SK-N-MC (cell line): ENCODE data around the gene EGFR.

Experiments used
- DNase-seq: peaks from one replicate; pipeline ENCODE4 v3.0.0-alpha.2; 2011; ENCODE audit warnings: low read depth, low spot score
- H3K27ac ChIP-seq: fragments of 200-600 bp; sonication (generic); 2 replicates; pipeline ENCODE4 v1.5.1; 2016; ENCODE audit warnings: mixed run types
- H3K36me3 ChIP-seq: fragments of 200-600 bp; sonication (generic); 2 replicates; pipeline ENCODE4 v1.6.1; 2017; ENCODE audit warnings: antibody characterized with exemption, low read length, mixed read lengths; ENCODE audit not compliant: insufficient read depth
- H3K4me3 ChIP-seq: fragments of 200-600 bp; sonication (generic); 2 replicates; pipeline ENCODE4 v1.5.1; 2016
- H3K9ac ChIP-seq: fragments of 200-600 bp; sonication (generic); 2 replicates; pipeline ENCODE4 v1.8.0; 2017; ENCODE audit warnings: mixed run types, mixed read lengths; ENCODE audit not compliant: insufficient read length
- H3K9me3 ChIP-seq: fragments of 200-600 bp; sonication (generic); 2 replicates; pipeline ENCODE4 v1.6.1; 2017; ENCODE audit warnings: low read depth, mild to moderate bottlenecking, antibody characterized with exemption, low read length, moderate library complexity, mixed read lengths
- EZH2 ChIP-seq: fragments of 200-600 bp; sonication (generic); IDR thresholded peaks from one replicate; pipeline ENCODE4 v1.6.1; 2017; ENCODE audit warnings: antibody characterized with exemption
- FOXP2 ChIP-seq: optimal IDR thresholded peaks from 2 replicates; pipeline ENCODE3; 2011; ENCODE audit warnings: mild to moderate bottlenecking, moderate library complexity; ENCODE audit not compliant: insufficient read depth; ENCODE audit errors: extremely low read length, control extremely low read depth
- POLR2AphosphoS5 ChIP-seq: IDR thresholded peaks from 2 replicates; pipeline ENCODE4 v1.6.1; 2012; ENCODE audit warnings: mild to moderate bottlenecking, low read depth, low read length, borderline replicate concordance

The EGFR gene

DNA sequence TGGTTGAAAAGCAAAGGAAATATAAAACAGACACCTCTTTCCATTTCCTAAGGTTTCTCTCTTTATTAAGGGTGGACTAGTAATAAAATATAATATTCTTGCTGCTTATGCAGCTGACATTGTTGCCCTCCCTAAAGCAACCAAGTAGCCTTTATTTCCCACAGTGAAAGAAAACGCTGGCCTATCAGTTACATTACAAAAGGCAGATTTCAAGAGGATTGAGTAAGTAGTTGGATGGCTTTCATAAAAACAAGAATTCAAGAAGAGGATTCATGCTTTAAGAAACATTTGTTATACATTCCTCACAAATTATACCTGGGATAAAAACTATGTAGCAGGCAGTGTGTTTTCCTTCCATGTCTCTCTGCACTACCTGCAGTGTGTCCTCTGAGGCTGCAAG, 191.9 kb downstream of the EGFR start:
- Histone ChIP-seq H3K36me3 (no peaks in the 10 kb centered on the region), H3K9ac (no peak overlapping the region), H3K9me3 (no peaks in the 10 kb centered on the region), H3K4me3 (no peak overlapping the region), H3K27ac (no peak overlapping the region)
- TF ChIP-seq EZH2, result no peak
- TF ChIP-seq POLR2AphosphoS5, result no peak
- no peak for TF ChIP-seq FOXP2
- no peak for DNase-seq

DNA sequence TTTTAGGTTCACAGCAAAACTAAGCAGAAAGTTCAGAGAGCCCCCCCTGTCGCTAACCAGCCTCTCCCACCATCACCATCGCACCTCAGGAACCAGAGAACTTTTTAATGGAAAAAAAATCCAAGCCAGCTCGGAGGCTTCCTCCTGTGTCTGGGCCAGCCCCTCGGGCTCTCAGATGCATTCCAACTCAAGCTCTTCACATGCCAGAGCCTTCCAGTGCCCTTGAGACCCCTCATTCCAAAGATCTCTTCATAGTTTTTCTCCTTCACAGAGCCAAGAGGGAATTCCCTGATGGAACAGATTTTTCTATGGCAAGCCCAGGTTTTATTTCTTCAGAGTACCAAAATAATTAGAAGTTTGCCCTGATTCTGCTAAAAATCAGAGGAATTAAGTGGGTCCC, 192.9 kb downstream of the EGFR start:
- no peak for TF ChIP-seq POLR2AphosphoS5
- no peak for TF ChIP-seq FOXP2
- TF ChIP-seq EZH2, result no peak
- Histone ChIP-seq H3K9ac (no peak overlapping the region), H3K27ac (no peak overlapping the region), H3K36me3 (no peaks in the 10 kb centered on the region), H3K9me3 (no peaks in the 10 kb centered on the region), H3K4me3 (no peak overlapping the region)
- DNase-seq, result no peak

- TF ChIP-seq EZH2 (no peak), FOXP2 (no peak), POLR2AphosphoS5 (no peak)
- Histone ChIP-seq H3K36me3 (no peaks in the 10 kb centered on the region), H3K9me3 (no peaks in the 10 kb centered on the region), H3K9ac (no peak overlapping the region), H3K4me3 (no peak overlapping the region), H3K27ac (no peak overlapping the region)
- DNase-seq, result no peak
Observed at GRCh38 chr7:55212176-55212575, 193.4 kb downstream of the EGFR start.

- TF ChIP-seq FOXP2 (no peak), POLR2AphosphoS5 (no peak), EZH2 (no peak)
- Histone ChIP-seq H3K9ac (no peak overlapping the region), H3K27ac (no peak overlapping the region), H3K36me3 (no peaks in the 10 kb centered on the region), H3K9me3 (no peaks in the 10 kb centered on the region), H3K4me3 (no peak overlapping the region)
- DNase-seq, result no peak
Observed at GRCh38 chr7:55212838-55213237, 194.0 kb downstream of the EGFR start.

GRCh38 chr7:55214707-55215106, 195.9 kb downstream of the EGFR start:
- Histone ChIP-seq H3K4me3 (no peak overlapping the region), H3K36me3 (no peaks in the 10 kb centered on the region), H3K27ac (no peak overlapping the region), H3K9me3 (no peaks in the 10 kb centered on the region), H3K9ac (no peak overlapping the region)
- TF ChIP-seq FOXP2 (no peak), EZH2 (no peak), POLR2AphosphoS5 (no peak)
- no peak for DNase-seq

DNA sequence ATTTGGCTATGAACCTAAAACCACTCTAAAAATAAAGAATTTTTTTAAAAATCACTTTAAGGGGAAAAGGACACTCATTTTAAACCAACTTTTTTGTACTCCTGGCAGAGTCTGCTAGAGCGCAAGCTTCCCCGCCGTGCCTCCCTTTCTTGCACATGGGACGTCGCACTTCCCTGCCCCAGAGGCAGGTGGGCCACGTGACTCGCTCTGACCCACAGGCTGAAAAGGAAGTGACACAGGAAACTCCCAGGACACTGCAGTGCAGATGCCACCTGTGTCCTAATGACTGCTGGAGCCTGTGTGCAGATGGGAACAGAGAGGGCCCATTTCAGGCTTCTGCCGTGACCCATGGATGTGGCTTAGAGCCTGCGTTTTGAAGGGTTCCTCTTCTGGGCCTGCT, 204.2 kb downstream of the EGFR start:
- Histone ChIP-seq H3K4me3 (no peak overlapping the region), H3K9ac (no peak overlapping the region), H3K27ac (no peak overlapping the region), H3K36me3 (no peaks in the 10 kb centered on the region), H3K9me3 (no peaks in the 10 kb centered on the region)
- DNase-seq, result no peak
- TF ChIP-seq EZH2, result no peak
- no peak for TF ChIP-seq POLR2AphosphoS5
- no peak for TF ChIP-seq FOXP2

DNA sequence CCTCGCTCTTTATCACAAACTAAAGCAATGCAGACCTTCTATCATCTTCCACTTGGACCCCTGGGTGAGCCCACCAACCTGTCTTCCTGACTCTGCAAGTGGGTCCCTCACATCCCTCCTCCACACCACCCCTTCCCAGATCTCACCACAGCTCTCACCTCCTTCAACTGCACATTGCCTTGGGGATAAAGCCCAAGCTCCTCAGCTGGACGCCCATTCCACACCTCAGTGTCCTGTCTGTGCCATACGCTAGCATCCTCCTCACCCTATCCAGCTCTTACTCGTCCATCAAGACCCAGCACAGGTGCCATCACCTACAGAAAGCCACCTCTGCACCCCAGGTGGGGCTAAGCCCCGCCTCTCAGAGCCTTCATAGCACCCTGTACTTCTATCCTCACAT, 205.3 kb downstream of the EGFR start:
- no peaks in the 10 kb centered on the region for H3K36me3 ChIP-seq
- no peak for DNase-seq
- no peak for TF ChIP-seq POLR2AphosphoS5
- TF ChIP-seq FOXP2, result no peak
- no peak for TF ChIP-seq EZH2

GRCh38 chr7:55224810-55225209, 206.0 kb downstream of the EGFR start:
- H3K9me3 ChIP-seq, result no peaks in the 10 kb centered on the region
- H3K4me3 ChIP-seq, result no peak overlapping the region
- H3K9ac ChIP-seq, result no peak overlapping the region
- no peaks in the 10 kb centered on the region for H3K36me3 ChIP-seq
- no peak for DNase-seq
- H3K27ac ChIP-seq, result no peak overlapping the region
- TF ChIP-seq EZH2 (no peak), POLR2AphosphoS5 (no peak), FOXP2 (no peak)

More for the DNA sequence above, 205.3 kb downstream of the EGFR start:
- no peaks in the 10 kb centered on the region for H3K9me3 ChIP-seq
- no peak overlapping the region for H3K9ac ChIP-seq
- H3K27ac ChIP-seq, result no peak overlapping the region
- no peak overlapping the region for H3K4me3 ChIP-seq

DNA sequence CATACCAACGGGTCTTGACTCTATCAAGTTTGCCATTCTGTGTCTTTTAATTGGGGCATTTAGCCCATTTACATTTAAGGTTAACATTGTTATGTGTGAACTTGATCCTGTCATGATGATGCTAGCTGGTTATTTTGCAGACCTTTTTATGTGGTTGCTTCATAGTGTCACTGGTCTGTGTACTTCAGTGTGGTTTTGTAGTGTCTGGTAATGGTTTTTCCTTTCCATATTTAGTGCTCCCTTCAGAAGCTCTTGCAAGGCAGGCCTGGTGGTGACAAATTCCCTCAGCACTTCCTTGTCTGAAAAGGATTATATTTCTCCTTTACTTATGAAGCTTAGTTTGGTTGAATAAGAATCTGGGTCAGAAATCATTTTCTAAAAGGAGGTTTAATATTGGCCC, 211.2 kb downstream of the EGFR start:
- Histone ChIP-seq H3K9ac (no peak overlapping the region), H3K27ac (no peak overlapping the region), H3K9me3 (no peaks in the 10 kb centered on the region), H3K4me3 (no peak overlapping the region), H3K36me3 (no peaks in the 10 kb centered on the region)
- TF ChIP-seq EZH2 (no peak), POLR2AphosphoS5 (no peak)
- DNase-seq, result no peak
